HCT116 (cell line): ENCODE results near the gene PDCL2. TPM values are rescaled to one million over a fixed set of nuclear protein-coding genes. Genes with fewer than 3 reads are reported as not detected.

Experiments used
- ATAC-seq: fragments of 200-7000 bp; cut with Tn5 transposase; 2 replicates; pipeline ENCODE4 v1.9.1; 2020; ENCODE audit warnings: mild to moderate bottlenecking, moderate library complexity
- BruUV-seq: library from RNA; stranded (reverse); fragments of 400-500 nt; replicated peaks from 2 replicates; lab custom pipeline; 2021; lab: Mats Ljungman, UMichigan
- CTCF ChIA-PET: fragments of 300-600 bp; sonication (Branson Sonifier 250); formaldehyde crosslinking; loops from one replicate; lab custom pipeline; 2021; ENCODE audit warnings: antibody characterized with exemption; lab: Charles Lee
- POLR2A ChIA-PET: fragments of 300-600, 350-600 bp; sonication (Branson Sonifier 250); formaldehyde crosslinking; loops from one replicate; lab custom pipeline; 2021; ENCODE audit warnings: antibody characterized with exemption; lab: Charles Lee
- RAD21 ChIA-PET, 2 experiments: fragments of 300-600 bp; sonication (Branson Sonifier 250); formaldehyde crosslinking; loops; one replicate each; lab custom pipeline; 2023; ENCODE audit warnings: low total read pairs in 2 of 2; ENCODE audit not compliant: uncharacterized antibody in 2 of 2, unreplicated experiment in 2 of 2, low non-redundant PET in 1 of 2; lab: Charles Lee
- DNase-seq: peaks from one replicate; pipeline ENCODE4 v3.0.0-alpha.2; 2010; ENCODE audit warnings: low read depth, low spot score
- H2AFZ ChIP-seq: fragments of 200-600 bp; shearing (Covaris generic), sonication (generic); 2 replicates; pipeline ENCODE4 v1.6.1; 2017; ENCODE audit warnings: low read depth, mixed run types, mixed read lengths, antibody characterized with exemption, low read length; ENCODE audit not compliant: poor library complexity, severe bottlenecking
- H3K27ac ChIP-seq: 2 replicates; pipeline ENCODE4 v1.5.1; 2012; ENCODE audit warnings: low read depth, low read length
- H3K27me3 ChIP-seq: fragments of 200-600 bp; sonication (generic); 2 replicates; pipeline ENCODE4 v1.6.1; 2016; ENCODE audit warnings: mixed run types, low read length, mixed read lengths; ENCODE audit not compliant: insufficient read depth
- H3K36me3 ChIP-seq, 2 experiments: fragments of 200-500 bp in 1 of 2; fragments of 200-600 bp in 1 of 2; sonication (Bioruptor generic) in 1 of 2; sonication (generic) in 1 of 2; 2 replicates each; pipeline versions ENCODE4 v1.5.1 to v1.6.1; 2014 to 2016; ENCODE audit warnings: low read length in 2 of 2, inconsistent platforms in 1 of 2, mixed read lengths in 1 of 2, mixed run types in 1 of 2; ENCODE audit not compliant: insufficient read depth in 2 of 2, control insufficient read depth in 1 of 2
- H3K4me1 ChIP-seq, 2 experiments: fragments of 200-600 bp in 1 of 2; sonication (generic) in 1 of 2; 2 replicates each; pipeline versions ENCODE4 v1.5.1 to v1.6.1; 2012 to 2017; ENCODE audit warnings: low read length in 2 of 2, inconsistent platforms in 1 of 2, mild to moderate bottlenecking in 1 of 2, mixed read lengths in 1 of 2, mixed run types in 1 of 2, moderate library complexity in 1 of 2; ENCODE audit not compliant: insufficient read depth in 2 of 2, control insufficient read depth in 1 of 2
- H3K4me2 ChIP-seq: fragments of 200-600 bp; sonication (generic); 2 replicates; pipeline ENCODE4 v1.6.1; 2017; ENCODE audit warnings: mixed run types, low read length, mixed read lengths
- H3K4me3 ChIP-seq, 2 experiments: fragments of 200-600 bp in 1 of 2; sonication (generic) in 1 of 2; replicated peaks in 1 of 2; 2 replicates each; pipeline ENCODE4 v1.5.1; 2011 to 2016; ENCODE audit warnings: low read length in 2 of 2, control low read depth in 1 of 2, low read depth in 1 of 2, mild to moderate bottlenecking in 1 of 2, mixed read lengths in 1 of 2, mixed run types in 1 of 2
- H3K79me2 ChIP-seq: fragments of 200-600 bp; sonication (generic); 2 replicates; pipeline ENCODE4 v1.6.1; 2017; ENCODE audit warnings: mild to moderate bottlenecking, mixed run types, low read length, moderate library complexity, mixed read lengths; ENCODE audit not compliant: insufficient read depth
- H3K9ac ChIP-seq: fragments of 200-600 bp; sonication (generic); 2 replicates; pipeline ENCODE4 v1.6.1; 2016; ENCODE audit warnings: low read length, mixed read lengths
- H3K9me2 ChIP-seq: fragments of 200-600 bp; sonication (generic), shearing (Covaris generic); 2 replicates; pipeline ENCODE4 v1.6.1; 2017; ENCODE audit warnings: mixed run types, mild to moderate bottlenecking, moderate library complexity; ENCODE audit not compliant: insufficient read depth
- H3K9me3 ChIP-seq, 2 experiments: fragments of 200-500 bp in 1 of 2; fragments of 200-600 bp in 1 of 2; sonication (Bioruptor generic) in 1 of 2; sonication (generic) in 1 of 2; 2 replicates each; pipeline ENCODE4 v1.6.1; 2014 to 2017; ENCODE audit warnings: low read length in 2 of 2, mixed read lengths in 2 of 2, inconsistent platforms in 1 of 2, low read depth in 1 of 2, mild to moderate bottlenecking in 1 of 2, mixed run types in 1 of 2, moderate library complexity in 1 of 2; ENCODE audit not compliant: control insufficient read depth in 1 of 2, insufficient read depth in 1 of 2
- H4K20me1 ChIP-seq: fragments of 200-600 bp; sonication (generic), shearing (Covaris generic); 2 replicates; pipeline ENCODE4 v1.6.1; 2017; ENCODE audit warnings: mixed run types, mild to moderate bottlenecking, moderate library complexity; ENCODE audit not compliant: insufficient read depth
- CBX3 ChIP-seq: IDR thresholded peaks from 2 replicates; pipeline ENCODE4 v1.6.1; 2012; ENCODE audit warnings: low read depth
- CTCF ChIP-seq, 3 experiments: fragments of 200-600 bp in 1 of 3; sonication (generic) in 1 of 3; IDR thresholded peaks in 2 of 3; conservative IDR thresholded peaks in 1 of 3; 2 replicates each; pipeline ENCODE4 v1.5.1; 2012 to 2017; ENCODE audit warnings: low read depth in 2 of 3, low read length in 2 of 3, antibody characterized with exemption in 1 of 3, borderline replicate concordance in 1 of 3, control low read depth in 1 of 3, mild to moderate bottlenecking in 1 of 3, mixed read lengths in 1 of 3, mixed run types in 1 of 3, moderate library complexity in 1 of 3; ENCODE audit not compliant: insufficient read depth in 1 of 3
- EGR1 ChIP-seq: IDR thresholded peaks from 2 replicates; pipeline ENCODE4 v1.6.1; 2012; ENCODE audit warnings: low read depth
- EZH2 ChIP-seq: fragments of 200-600 bp; sonication (generic); IDR thresholded peaks from 2 replicates; pipeline ENCODE4 v1.6.1; 2017; ENCODE audit warnings: antibody characterized with exemption, mixed run types
- EZH2phosphoT487 ChIP-seq: fragments of 200-600 bp; IDR thresholded peaks from 2 replicates; pipeline ENCODE4 v1.6.1; 2018; ENCODE audit warnings: antibody characterized with exemption, borderline replicate concordance
- POLR2AphosphoS5 ChIP-seq: IDR thresholded peaks from 2 replicates; pipeline ENCODE4 v1.6.1; 2011; ENCODE audit warnings: mild to moderate bottlenecking, low read depth, low read length, moderate library complexity
- SIN3A ChIP-seq: IDR thresholded peaks from 2 replicates; pipeline ENCODE4 v1.6.1; 2012; ENCODE audit warnings: low read depth
- SP1 ChIP-seq: IDR thresholded peaks from 2 replicates; pipeline ENCODE4 v1.6.1; 2012; ENCODE audit warnings: low read depth
- SRF ChIP-seq: IDR thresholded peaks from 2 replicates; pipeline ENCODE4 v1.6.1; 2012; ENCODE audit warnings: low read depth
- TCF7L2 ChIP-seq: IDR thresholded peaks from 2 replicates; pipeline ENCODE4 v1.7.0; 2011; ENCODE audit warnings: borderline replicate concordance, inconsistent platforms; ENCODE audit not compliant: insufficient read depth, insufficient read length; ENCODE audit errors: extremely low read depth
- ZFX ChIP-seq: fragments of 450-650 bp; IDR thresholded peaks from 2 replicates; pipeline ENCODE4 v1.6.1; 2017
- ZNF274 ChIP-seq: fragments of 200-500 bp; sonication (Bioruptor generic); IDR thresholded peaks from 2 replicates; pipeline ENCODE4 v1.6.1; 2014; ENCODE audit warnings: mild to moderate bottlenecking, low read depth, low read length, inconsistent platforms
- intact Hi-C: fragments of 100-400 bp; cut with micrococcal nuclease; formaldehyde crosslinking; loops from 2 replicates; pipeline ENCODE4 v1.10.0; 2022
- total RNA-seq: library from RNA; stranded (reverse); gene quantifications from one replicate; pipeline ENCODE4 v1.2.1, GENCODE V29; 2021; ENCODE audit not compliant: unreplicated experiment
- TF ChIP-seq, protein P1 (sequence below): IDR thresholded peaks from 2 replicates; pipeline ENCODE4 v1.6.1; 2012; ENCODE audit warnings: low read depth

Gene PDCL2
- total RNA-seq, 1 experiment from 2014 or later: 0.47 TPM

DNA sequence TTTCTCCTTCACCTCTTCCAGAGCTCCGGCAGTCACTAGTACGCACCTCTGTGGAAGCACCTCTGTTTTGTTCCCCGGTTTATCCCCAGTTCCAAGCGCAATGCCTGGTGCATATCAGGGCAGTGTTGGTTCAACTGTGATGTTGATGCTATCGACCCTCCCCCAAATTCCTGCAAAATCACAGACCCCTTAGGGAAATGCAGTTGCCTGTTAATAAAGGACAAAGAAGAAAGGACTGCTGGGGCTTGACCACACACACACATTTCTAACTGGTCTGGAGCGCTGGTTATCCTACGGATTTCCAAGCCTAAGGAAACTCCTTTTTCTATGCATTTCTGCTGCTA, 44.6 kb upstream of the PDCL2 start:
- Histone ChIP-seq H3K9me3 (no peaks in the 10 kb centered on the region), H3K4me1 (peaks cover 22 to 34% of the 10 kb centered on the region in 2 experiments), H3K9ac (peak overlapping the region; percentile 88), H3K9me2 (no peaks in the 10 kb centered on the region), H2AFZ (peak overlapping the region; percentile 68), H3K4me3 (peak overlapping the region; percentile 77 to 78), H3K27me3 (no peaks in the 10 kb centered on the region), H4K20me1 (no peaks in the 10 kb centered on the region), H3K4me2 (peak overlapping the region; percentile 88), H3K79me2 (peaks cover 42% of the 10 kb centered on the region), H3K27ac (peak overlapping the region; percentile 49), H3K36me3 (no peaks in the 10 kb centered on the region)
- DNase-seq (no peak), ATAC-seq (no peak)
- ChIA-PET RAD21 (interaction anchor here in 1 of 2 experiments (0.8 kb wide), 1 partner anchor 27 kb away, joined by 3 read pairs; no protein-coding TSS in a partner anchor), CTCF (no interaction called here), POLR2A (no interaction called here)
- intact Hi-C loops: loop anchor here (5.0 to 10.0 kb wide), 3 partner anchors 92 to 292 kb away; partner anchors contain the start of genes CLOCK and SRD5A3
- BruUV-seq: no TSS peak
- TF ChIP-seq, protein P1, sequence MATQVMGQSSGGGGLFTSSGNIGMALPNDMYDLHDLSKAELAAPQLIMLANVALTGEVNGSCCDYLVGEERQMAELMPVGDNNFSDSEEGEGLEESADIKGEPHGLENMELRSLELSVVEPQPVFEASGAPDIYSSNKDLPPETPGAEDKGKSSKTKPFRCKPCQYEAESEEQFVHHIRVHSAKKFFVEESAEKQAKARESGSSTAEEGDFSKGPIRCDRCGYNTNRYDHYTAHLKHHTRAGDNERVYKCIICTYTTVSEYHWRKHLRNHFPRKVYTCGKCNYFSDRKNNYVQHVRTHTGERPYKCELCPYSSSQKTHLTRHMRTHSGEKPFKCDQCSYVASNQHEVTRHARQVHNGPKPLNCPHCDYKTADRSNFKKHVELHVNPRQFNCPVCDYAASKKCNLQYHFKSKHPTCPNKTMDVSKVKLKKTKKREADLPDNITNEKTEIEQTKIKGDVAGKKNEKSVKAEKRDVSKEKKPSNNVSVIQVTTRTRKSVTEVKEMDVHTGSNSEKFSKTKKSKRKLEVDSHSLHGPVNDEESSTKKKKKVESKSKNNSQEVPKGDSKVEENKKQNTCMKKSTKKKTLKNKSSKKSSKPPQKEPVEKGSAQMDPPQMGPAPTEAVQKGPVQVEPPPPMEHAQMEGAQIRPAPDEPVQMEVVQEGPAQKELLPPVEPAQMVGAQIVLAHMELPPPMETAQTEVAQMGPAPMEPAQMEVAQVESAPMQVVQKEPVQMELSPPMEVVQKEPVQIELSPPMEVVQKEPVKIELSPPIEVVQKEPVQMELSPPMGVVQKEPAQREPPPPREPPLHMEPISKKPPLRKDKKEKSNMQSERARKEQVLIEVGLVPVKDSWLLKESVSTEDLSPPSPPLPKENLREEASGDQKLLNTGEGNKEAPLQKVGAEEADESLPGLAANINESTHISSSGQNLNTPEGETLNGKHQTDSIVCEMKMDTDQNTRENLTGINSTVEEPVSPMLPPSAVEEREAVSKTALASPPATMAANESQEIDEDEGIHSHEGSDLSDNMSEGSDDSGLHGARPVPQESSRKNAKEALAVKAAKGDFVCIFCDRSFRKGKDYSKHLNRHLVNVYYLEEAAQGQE: no peak
- no peak for TF ChIP-seq POLR2AphosphoS5
- TF ChIP-seq CBX3: no peak
- no peak for TF ChIP-seq EZH2phosphoT487
- TF ChIP-seq TCF7L2: no peak
- no peak for TF ChIP-seq EGR1
- no peak for TF ChIP-seq SIN3A
- no peak for TF ChIP-seq SP1
- no peak for TF ChIP-seq SRF
- TF ChIP-seq ZFX: no peak
- TF ChIP-seq ZNF274: no peak
- TF ChIP-seq CTCF (IDR thresholded peaks at IDR 0.05 in 2 of 3, conservative IDR thresholded peaks at IDR 0.05 in 1 of 3; ENCODE audit: borderline replicate concordance in 1 of 3, insufficient read depth in 1 of 3, low read depth in 2 of 3, low read length in 2 of 3): no peak
- no peak for TF ChIP-seq EZH2
